IPS-18a (cell line): Measurements from ENCODE around the gene ZC3H13.

Experiments
- H3K27ac ChIP-seq: one replicate; pipeline ENCODE4 v1.5.1; 2013; ENCODE audit warnings: low read length
- H3K27me3 ChIP-seq: one replicate; pipeline ENCODE4 v1.6.1; 2013; ENCODE audit warnings: mild to moderate bottlenecking, low read length; ENCODE audit not compliant: control insufficient read depth, insufficient read depth
- H3K36me3 ChIP-seq: one replicate; pipeline ENCODE4 v1.6.1; 2013; ENCODE audit warnings: low read depth, low read length; ENCODE audit not compliant: control insufficient read depth
- H3K4me1 ChIP-seq: one replicate; pipeline ENCODE4 v1.6.1; 2013; ENCODE audit warnings: low read depth, low read length; ENCODE audit not compliant: control insufficient read depth
- H3K4me3 ChIP-seq: one replicate; pipeline ENCODE4 v1.5.1; 2013; ENCODE audit warnings: low read length
- H3K9ac ChIP-seq: one replicate; pipeline ENCODE4 v1.6.1; 2013; ENCODE audit warnings: mild to moderate bottlenecking, low read length, moderate library complexity
- H3K9me3 ChIP-seq: one replicate; pipeline ENCODE4 v1.6.1; 2013; ENCODE audit warnings: low read depth, low read length; ENCODE audit not compliant: control insufficient read depth

Gene ZC3H13

DNA sequence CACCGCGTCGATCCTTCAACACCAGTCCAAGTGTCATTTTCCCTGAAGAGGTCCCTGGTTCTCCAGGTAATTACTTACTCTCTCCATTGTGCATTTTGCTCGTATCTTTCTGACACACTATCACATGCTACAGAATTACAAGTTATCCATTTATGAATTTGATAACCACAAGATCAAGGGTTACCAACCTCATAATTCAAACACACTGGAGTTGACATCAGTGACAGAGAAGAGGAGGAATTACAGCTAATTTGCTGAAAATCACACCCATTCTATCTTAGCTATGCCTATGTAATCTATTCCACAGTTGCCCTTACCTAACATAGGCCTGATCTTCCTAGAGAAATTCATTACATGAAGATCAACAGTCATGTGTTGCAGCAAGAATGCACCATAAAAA, 14.2 kb downstream of the ZC3H13 start:
- Histone ChIP-seq H3K36me3 (peaks cover 37% of the 10 kb centered on the region), H3K27ac (no peak overlapping the region), H3K4me1 (no peaks in the 10 kb centered on the region), H3K9ac (no peak overlapping the region), H3K9me3 (no peaks in the 10 kb centered on the region), H3K27me3 (no peaks in the 10 kb centered on the region), H3K4me3 (no peak overlapping the region)

DNA sequence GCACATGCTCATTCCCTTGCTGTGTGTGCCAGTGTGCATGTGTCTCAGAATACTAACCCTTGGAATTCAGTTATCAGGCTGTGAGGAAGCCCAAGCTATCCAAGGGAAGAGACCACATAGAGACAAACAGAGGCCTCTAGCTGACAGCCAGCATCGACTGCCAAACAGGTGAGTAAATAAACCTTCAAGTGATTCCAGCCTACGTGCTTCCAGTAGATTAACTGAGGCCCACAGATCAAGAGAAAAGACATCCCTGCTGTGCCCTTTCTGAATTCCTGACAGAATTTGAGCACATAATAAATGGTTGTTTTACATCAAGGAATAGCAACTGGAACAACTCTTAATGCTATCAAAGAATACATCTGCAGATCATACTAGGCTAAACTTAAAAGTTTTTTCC, 17.5 kb downstream of the ZC3H13 start:
- no peak overlapping the region for H3K9ac ChIP-seq
- no peaks in the 10 kb centered on the region for H3K4me1 ChIP-seq
- H3K36me3 ChIP-seq: peaks cover 26% of the 10 kb centered on the region
- H3K27me3 ChIP-seq: no peaks in the 10 kb centered on the region
- no peak overlapping the region for H3K4me3 ChIP-seq
- no peaks in the 10 kb centered on the region for H3K9me3 ChIP-seq
- no peak overlapping the region for H3K27ac ChIP-seq

DNA sequence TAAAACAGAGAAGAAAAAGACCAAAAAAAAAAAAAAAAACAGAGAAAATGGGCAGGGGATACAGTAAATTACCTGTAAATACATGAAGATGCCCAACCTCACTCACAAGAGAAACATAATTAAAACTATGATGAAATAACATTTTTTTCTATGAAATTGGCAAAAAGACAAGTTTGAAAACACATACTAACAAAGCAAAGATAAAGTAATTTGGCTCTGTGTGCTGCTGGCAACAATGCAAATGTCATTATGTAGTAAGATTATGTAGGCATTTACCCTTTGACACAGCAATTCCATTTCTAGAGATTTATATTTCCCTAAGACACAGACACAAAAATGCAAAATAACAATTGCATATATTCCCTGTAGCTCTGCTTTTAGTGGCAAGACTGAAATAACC, 20.2 kb downstream of the ZC3H13 start:
- H3K9me3 ChIP-seq: no peaks in the 10 kb centered on the region
- H3K36me3 ChIP-seq: peaks cover 10% of the 10 kb centered on the region
- H3K9ac ChIP-seq: no peak overlapping the region
- no peak overlapping the region for H3K27ac ChIP-seq
- no peaks in the 10 kb centered on the region for H3K27me3 ChIP-seq
- H3K4me1 ChIP-seq: no peaks in the 10 kb centered on the region
- no peak overlapping the region for H3K4me3 ChIP-seq

DNA sequence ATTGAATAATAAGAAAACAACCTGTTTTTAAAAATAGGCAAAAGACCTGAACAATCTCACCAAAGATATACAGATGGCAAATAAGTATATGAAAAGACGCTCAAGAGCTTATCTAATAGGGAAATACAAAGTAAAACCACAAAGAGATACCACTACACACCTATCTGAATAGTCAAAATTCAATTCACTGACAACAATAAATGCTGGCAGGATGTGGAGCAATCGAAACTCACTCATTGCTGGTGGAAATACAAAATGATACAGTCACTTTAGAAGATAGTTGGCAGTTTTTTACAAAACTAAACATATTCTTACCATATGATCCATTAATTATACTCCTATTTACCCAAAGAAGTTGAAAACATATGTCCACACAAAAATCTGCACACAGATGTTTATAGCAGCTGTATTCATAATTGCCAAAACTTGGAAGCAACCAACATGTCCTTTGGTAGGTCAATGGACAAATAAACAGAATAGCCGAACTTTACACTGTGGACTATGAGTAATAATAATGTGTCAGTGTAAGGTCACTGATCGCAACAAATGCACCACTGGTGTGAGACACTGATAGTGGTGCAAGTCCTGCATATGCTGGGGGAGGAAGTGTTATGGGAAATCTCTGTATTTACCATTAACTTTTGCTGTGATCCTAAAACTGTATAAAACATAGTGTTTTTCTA, 20.8 kb downstream of the ZC3H13 start:
- H3K27ac ChIP-seq: no peak overlapping the region
- no peaks in the 10 kb centered on the region for H3K4me1 ChIP-seq
- no peak overlapping the region for H3K4me3 ChIP-seq
- H3K36me3 ChIP-seq: peaks cover 10% of the 10 kb centered on the region
- H3K27me3 ChIP-seq: no peaks in the 10 kb centered on the region
- no peaks in the 10 kb centered on the region for H3K9me3 ChIP-seq
- no peak overlapping the region for H3K9ac ChIP-seq

DNA sequence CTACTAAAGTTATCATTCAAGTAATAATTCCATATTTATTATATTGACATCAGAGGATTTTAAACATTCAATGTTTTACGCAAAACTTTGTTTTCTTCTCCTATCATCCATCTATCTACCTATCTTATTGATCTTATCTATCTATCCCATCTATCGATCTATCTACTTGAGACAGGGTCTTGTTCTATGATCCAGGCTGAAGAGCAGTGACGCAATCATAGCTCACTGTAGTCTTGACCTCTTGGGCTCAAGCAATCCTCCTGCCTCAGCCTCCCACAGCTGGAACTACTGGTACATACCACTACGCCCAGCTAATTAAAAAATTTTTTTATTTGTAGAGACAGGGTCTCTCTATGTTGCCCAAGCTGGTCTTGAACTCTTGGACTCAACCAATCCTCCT, 27.4 kb downstream of the ZC3H13 start:
- no peak overlapping the region for H3K4me3 ChIP-seq
- no peak overlapping the region for H3K9ac ChIP-seq
- no peaks in the 10 kb centered on the region for H3K36me3 ChIP-seq
- H3K27me3 ChIP-seq: no peaks in the 10 kb centered on the region
- no peaks in the 10 kb centered on the region for H3K9me3 ChIP-seq
- no peaks in the 10 kb centered on the region for H3K4me1 ChIP-seq
- H3K27ac ChIP-seq: no peak overlapping the region

DNA sequence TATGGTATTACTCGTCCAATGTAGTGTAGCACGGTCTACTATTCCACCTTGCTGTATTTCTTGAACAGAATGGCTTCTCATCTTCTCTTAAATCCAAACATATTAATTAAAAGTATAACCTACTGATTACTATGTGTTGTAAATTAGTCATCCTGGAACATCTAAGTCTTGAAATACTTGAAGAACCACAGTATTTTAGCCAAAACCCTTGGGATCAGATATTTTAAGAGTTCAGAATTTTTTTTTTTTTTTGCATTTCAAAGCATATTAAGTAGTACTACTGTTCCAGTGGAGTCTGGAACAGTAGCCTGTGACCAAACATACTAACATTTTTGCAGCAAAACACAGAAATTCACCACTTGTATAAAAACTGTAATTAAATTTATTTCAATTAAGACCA, 30.1 kb downstream of the ZC3H13 start:
- H3K36me3 ChIP-seq: peaks cover 21% of the 10 kb centered on the region
- H3K9ac ChIP-seq: no peak overlapping the region
- H3K4me3 ChIP-seq: no peak overlapping the region
- H3K27ac ChIP-seq: no peak overlapping the region
- H3K27me3 ChIP-seq: no peaks in the 10 kb centered on the region
- H3K4me1 ChIP-seq: no peaks in the 10 kb centered on the region
- H3K9me3 ChIP-seq: no peaks in the 10 kb centered on the region

DNA sequence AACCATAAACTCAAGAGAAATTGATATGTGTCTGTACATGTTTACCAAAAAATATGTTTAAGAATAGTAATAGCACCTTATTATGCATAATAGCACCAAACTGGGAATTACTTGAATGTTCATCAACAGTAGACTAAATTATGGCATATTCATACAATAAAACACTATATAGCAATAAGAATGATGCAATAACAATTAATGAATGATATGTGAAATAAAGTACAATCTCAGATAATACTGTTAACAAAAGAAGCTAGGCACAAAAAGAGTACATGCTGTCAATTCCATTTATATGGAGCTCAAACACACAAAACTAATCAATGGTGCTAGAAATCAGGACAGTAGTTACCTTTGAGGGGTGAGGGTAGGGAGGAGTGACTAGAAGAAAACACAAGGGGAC, 36.3 kb downstream of the ZC3H13 start:
- peaks cover 51% of the 10 kb centered on the region for H3K36me3 ChIP-seq
- H3K9ac ChIP-seq: no peak overlapping the region
- no peak overlapping the region for H3K4me3 ChIP-seq
- no peaks in the 10 kb centered on the region for H3K9me3 ChIP-seq
- no peak overlapping the region for H3K27ac ChIP-seq
- no peaks in the 10 kb centered on the region for H3K27me3 ChIP-seq
- no peaks in the 10 kb centered on the region for H3K4me1 ChIP-seq

DNA sequence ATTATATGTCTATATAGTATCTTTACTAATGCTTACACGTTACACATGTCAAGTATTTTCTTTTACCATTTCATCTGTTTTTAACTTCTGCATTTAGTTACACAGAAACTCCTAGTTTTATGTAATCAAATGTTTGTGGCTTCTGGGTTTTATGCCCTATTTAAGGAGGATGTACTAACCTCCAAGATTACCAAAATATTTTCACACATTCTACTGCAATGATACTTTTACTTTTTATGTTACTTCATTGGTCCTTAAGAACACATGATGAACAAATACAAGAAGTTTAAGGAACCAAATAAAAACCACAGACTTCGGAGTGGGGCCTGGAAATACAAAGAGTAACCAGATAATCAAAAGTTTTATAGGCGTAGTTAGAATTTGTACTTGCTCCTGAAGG, 37.2 kb downstream of the ZC3H13 start:
- Histone ChIP-seq H3K27me3 (no peaks in the 10 kb centered on the region), H3K4me1 (no peaks in the 10 kb centered on the region), H3K9me3 (no peaks in the 10 kb centered on the region), H3K4me3 (no peak overlapping the region), H3K9ac (no peak overlapping the region), H3K27ac (no peak overlapping the region), H3K36me3 (peaks cover 53% of the 10 kb centered on the region)

DNA sequence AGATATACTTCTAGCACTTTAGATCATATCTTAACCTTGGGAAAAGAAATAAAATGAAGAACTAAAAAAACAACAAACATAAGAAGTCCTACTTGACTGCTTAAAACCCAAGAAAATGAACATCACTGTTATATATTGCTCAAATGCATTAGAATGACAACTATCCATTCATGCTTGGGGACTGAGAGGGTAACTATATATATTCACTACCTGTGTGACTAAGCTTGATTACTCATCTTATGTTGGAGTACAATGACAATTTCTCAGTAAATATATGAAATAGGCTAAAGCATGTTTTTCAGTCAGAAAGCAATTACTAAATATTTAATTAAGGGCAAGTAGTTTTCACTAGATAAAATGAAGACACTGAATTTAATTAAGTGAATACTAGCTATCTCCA, 40.1 kb downstream of the ZC3H13 start:
- H3K4me1 ChIP-seq: no peaks in the 10 kb centered on the region
- no peak overlapping the region for H3K9ac ChIP-seq
- H3K27me3 ChIP-seq: no peaks in the 10 kb centered on the region
- H3K27ac ChIP-seq: no peak overlapping the region
- H3K36me3 ChIP-seq: peaks cover 56% of the 10 kb centered on the region
- no peak overlapping the region for H3K4me3 ChIP-seq
- H3K9me3 ChIP-seq: no peaks in the 10 kb centered on the region

DNA sequence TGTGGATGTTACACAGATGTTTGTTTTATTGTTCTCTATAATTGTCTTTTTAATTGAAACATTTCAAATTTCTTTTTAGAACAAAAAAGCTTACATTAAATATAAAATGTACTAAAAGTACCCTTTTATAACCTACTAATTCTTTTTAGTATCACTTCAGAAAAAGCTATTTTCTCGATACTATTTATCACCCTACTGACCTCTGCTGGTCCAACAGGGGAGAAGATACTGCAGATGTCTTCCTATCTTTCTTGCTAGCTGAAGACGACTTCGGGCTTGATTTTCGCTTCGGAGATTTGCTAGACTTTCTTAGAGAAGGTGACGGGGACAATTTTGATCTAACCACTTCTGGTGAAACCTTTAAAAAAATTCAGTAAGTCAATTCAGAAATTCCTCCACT, 42.4 kb downstream of the ZC3H13 start:
- H3K9me3 ChIP-seq: no peaks in the 10 kb centered on the region

DNA sequence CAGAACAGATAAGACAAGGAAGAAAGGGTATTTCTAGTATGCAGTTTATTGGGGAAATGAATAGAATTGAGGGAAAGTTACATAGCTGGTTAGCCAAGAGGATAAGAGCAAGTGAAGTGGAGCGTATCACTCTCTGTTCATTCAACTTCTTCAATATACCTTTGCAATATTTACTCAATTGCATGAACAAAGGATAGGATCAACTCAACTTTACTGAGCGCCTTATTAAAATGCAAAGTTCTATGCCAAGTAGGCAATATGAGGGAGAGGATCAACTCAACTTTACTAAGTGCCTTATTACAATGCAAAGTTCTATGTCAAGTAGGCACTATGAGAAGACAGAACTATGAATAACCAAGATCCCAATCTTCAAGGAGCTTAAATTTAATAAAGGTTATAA, 43.9 kb downstream of the ZC3H13 start:
- Histone ChIP-seq H3K27ac (no peak overlapping the region), H3K4me1 (no peaks in the 10 kb centered on the region), H3K9me3 (no peaks in the 10 kb centered on the region), H3K4me3 (no peak overlapping the region), H3K36me3 (peaks cover 43% of the 10 kb centered on the region), H3K9ac (no peak overlapping the region), H3K27me3 (no peaks in the 10 kb centered on the region)

More for the DNA sequence above, 42.4 kb downstream of the ZC3H13 start:
- H3K27ac ChIP-seq: no peak overlapping the region
- H3K27me3 ChIP-seq: no peaks in the 10 kb centered on the region
- no peak overlapping the region for H3K9ac ChIP-seq
- H3K4me1 ChIP-seq: no peaks in the 10 kb centered on the region
- H3K36me3 ChIP-seq: peaks cover 46% of the 10 kb centered on the region
- no peak overlapping the region for H3K4me3 ChIP-seq

DNA sequence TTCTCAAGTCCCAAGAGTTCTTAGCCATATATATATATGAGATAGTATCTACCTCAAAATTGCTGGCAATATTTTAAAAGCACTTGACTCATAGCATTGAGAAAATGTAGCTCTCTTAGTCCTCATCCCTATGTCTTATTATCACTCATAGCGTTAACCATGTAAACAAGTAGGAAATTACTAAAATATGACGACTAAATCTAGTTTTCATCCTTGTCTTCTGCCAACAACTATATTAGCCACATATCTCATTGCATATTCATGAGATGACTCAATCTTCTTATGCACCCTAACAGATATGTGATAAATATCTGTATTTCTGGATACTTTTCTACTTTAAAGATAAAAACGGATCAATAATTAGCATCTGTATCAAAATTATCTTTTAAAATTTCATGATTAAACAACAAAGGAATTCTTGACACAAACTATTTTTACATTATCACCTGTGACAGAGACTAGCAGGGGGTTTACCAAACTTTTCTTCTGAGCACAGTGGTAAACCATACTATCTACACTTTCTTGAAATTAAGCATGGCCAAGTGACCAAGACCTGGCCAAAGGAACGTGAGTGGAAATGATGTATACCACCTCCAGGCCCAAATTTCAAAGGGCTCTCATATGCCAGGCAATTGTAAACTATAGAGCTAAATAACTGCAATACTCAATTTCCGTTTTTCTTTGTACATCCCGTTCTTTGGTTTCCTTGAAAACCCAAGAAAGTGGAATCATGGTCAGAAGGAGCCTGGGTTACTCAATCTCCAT, 45.7 kb downstream of the ZC3H13 start:
- Histone ChIP-seq H3K27ac (no peak overlapping the region), H3K4me1 (no peaks in the 10 kb centered on the region), H3K27me3 (no peaks in the 10 kb centered on the region), H3K36me3 (peaks cover 48% of the 10 kb centered on the region), H3K9me3 (no peaks in the 10 kb centered on the region), H3K4me3 (no peak overlapping the region), H3K9ac (no peak overlapping the region)
